ENCODE measurements around the gene KCNMA1. TPM values are rescaled to one million over a fixed set of nuclear protein-coding genes. Genes with fewer than 3 reads are reported as not detected.

KCNMA1 gene
- total and polyA plus RNA-seq, 10 of the 15 experiments (the other 5 are each of a cell fraction or from before 2014, with no cell fraction given) = 8.5 to 77.0 (median 21.3) TPM

- TF ChIP-seq CBFB (IDR thresholded peaks at IDR 0.05; ENCODE audit: low read depth) (no peak), TBL1XR1 (IDR thresholded peaks at IDR 0.05; ENCODE audit: low read depth, low read length) (no peak), GABPA (IDR thresholded peaks at IDR 0.05; ENCODE audit: low read depth) (no peak), JUND (IDR thresholded peaks at IDR 0.05; ENCODE audit: low read depth, low read length) (no peak), PAX8 (IDR thresholded peaks at IDR 0.05) (no peak), MTA3 (IDR thresholded peaks at IDR 0.05; ENCODE audit: borderline replicate concordance, low read length) (no peak), HDGF (IDR thresholded peaks at IDR 0.05) (no peak), BMI1 (IDR thresholded peaks at IDR 0.05; ENCODE audit: borderline replicate concordance) (no peak), BACH1 (IDR thresholded peaks at IDR 0.05; ENCODE audit: borderline replicate concordance) (no peak), JUNB (IDR thresholded peaks at IDR 0.05) (no peak), WRNIP1 (IDR thresholded peaks at IDR 0.05; ENCODE audit: borderline replicate concordance, low read depth, low read length) (no peak), SMAD5 (IDR thresholded peaks at IDR 0.05; ENCODE audit: low read depth) (no peak), ZNF274 (IDR thresholded peaks at IDR 0.05; ENCODE audit: insufficient read depth, insufficient read length) (no peak)
- TF ChIP-seq, protein P1, sequence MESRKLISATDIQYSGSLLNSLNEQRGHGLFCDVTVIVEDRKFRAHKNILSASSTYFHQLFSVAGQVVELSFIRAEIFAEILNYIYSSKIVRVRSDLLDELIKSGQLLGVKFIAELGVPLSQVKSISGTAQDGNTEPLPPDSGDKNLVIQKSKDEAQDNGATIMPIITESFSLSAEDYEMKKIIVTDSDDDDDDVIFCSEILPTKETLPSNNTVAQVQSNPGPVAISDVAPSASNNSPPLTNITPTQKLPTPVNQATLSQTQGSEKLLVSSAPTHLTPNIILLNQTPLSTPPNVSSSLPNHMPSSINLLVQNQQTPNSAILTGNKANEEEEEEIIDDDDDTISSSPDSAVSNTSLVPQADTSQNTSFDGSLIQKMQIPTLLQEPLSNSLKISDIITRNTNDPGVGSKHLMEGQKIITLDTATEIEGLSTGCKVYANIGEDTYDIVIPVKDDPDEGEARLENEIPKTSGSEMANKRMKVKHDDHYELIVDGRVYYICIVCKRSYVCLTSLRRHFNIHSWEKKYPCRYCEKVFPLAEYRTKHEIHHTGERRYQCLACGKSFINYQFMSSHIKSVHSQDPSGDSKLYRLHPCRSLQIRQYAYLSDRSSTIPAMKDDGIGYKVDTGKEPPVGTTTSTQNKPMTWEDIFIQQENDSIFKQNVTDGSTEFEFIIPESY (IDR thresholded peaks at IDR 0.05) = no peak
- TF ChIP-seq, protein P2, sequence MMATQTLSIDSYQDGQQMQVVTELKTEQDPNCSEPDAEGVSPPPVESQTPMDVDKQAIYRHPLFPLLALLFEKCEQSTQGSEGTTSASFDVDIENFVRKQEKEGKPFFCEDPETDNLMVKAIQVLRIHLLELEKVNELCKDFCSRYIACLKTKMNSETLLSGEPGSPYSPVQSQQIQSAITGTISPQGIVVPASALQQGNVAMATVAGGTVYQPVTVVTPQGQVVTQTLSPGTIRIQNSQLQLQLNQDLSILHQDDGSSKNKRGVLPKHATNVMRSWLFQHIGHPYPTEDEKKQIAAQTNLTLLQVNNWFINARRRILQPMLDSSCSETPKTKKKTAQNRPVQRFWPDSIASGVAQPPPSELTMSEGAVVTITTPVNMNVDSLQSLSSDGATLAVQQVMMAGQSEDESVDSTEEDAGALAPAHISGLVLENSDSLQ (IDR thresholded peaks at IDR 0.05) = no peak
- TF ChIP-seq, protein P3, sequence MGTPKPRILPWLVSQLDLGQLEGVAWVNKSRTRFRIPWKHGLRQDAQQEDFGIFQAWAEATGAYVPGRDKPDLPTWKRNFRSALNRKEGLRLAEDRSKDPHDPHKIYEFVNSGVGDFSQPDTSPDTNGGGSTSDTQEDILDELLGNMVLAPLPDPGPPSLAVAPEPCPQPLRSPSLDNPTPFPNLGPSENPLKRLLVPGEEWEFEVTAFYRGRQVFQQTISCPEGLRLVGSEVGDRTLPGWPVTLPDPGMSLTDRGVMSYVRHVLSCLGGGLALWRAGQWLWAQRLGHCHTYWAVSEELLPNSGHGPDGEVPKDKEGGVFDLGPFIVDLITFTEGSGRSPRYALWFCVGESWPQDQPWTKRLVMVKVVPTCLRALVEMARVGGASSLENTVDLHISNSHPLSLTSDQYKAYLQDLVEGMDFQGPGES (IDR thresholded peaks at IDR 0.05) = no peak
- TF ChIP-seq, protein P4, sequence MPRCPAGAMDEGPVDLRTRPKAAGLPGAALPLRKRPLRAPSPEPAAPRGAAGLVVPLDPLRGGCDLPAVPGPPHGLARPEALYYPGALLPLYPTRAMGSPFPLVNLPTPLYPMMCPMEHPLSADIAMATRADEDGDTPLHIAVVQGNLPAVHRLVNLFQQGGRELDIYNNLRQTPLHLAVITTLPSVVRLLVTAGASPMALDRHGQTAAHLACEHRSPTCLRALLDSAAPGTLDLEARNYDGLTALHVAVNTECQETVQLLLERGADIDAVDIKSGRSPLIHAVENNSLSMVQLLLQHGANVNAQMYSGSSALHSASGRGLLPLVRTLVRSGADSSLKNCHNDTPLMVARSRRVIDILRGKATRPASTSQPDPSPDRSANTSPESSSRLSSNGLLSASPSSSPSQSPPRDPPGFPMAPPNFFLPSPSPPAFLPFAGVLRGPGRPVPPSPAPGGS (IDR thresholded peaks at IDR 0.05; ENCODE audit: borderline replicate concordance, insufficient read depth, low read depth, low read length, poor library complexity, severe bottlenecking) = no peak
- POLR2A ChIA-PET = no interaction called here
- 44% methylated on average over 5 of the region's 5 CpGs for WGBS (ENCODE audit: insufficient coverage, insufficient replicate concordance, low lambda C conversion rate, missing lambda C conversion rate)
- Histone ChIP-seq H3K4me1 (ENCODE audit: control insufficient read depth, insufficient read depth, low read length) (no peaks in the 10 kb centered on the region), H3K36me3 (ENCODE audit: control insufficient read depth in 2 of 2, insufficient read depth in 2 of 2, low read length in 1 of 2) (no peaks in the 10 kb centered on the region; a peak in 1 of 4 replicates), H3K27me3 (replicated peaks in 1 of 2; ENCODE audit: control insufficient read depth in 2 of 2, insufficient read depth in 2 of 2, low read length in 1 of 2) (no peaks in the 10 kb centered on the region), H3K9ac (ENCODE audit: control insufficient read depth, insufficient read depth, low read length) (no peak overlapping the region), H3K9me3 (replicated peaks; ENCODE audit: control insufficient read depth, insufficient read depth, low read length) (no peaks in the 10 kb centered on the region; the same call in 2 of the 3 replicates), H3K4me3 (no peak overlapping the region), H3K27ac (ENCODE audit: control insufficient read depth, insufficient read depth) (no peak overlapping the region), H3K4me2 (ENCODE audit: control insufficient read depth, insufficient read depth) (no peak overlapping the region), H3K79me2 (ENCODE audit: control insufficient read depth, insufficient read depth, low read length) (no peaks in the 10 kb centered on the region), H2AFZ (ENCODE audit: control insufficient read depth, low read depth, low read length) (no peak overlapping the region), H4K20me1 (ENCODE audit: control insufficient read depth, insufficient read depth) (no peaks in the 10 kb centered on the region)
- FAIRE-seq = no peak
- RAD21 ChIA-PET (ENCODE audit: unreplicated experiment) = no interaction called here
- CTCF ChIA-PET = no interaction called here
- DNase-seq (ENCODE audit: low read depth, low spot score) = no peak
- BruUV-seq (replicated peaks) = no TSS peak
- in situ Hi-C loops (cut with MboI) (no loop called here), intact Hi-C loops (cut with micrococcal nuclease; ENCODE audit: unreplicated experiment) (no loop called here)
- SMC1A ChIA-PET (ENCODE audit: uncharacterized antibody, unreplicated experiment) = interaction anchor here (0.6 kb wide), 1 partner anchor 79 kb away, joined by 3 read pairs; no protein-coding TSS in a partner anchor
- ATAC-seq = no peak
Measured at GRCh38 chr10:76905251-76905650, 732.4 kb downstream of the KCNMA1 start.
